A673 (cell line): ENCODE data around the gene FDX1. TPM values are rescaled to one million over a fixed set of nuclear protein-coding genes. Genes with fewer than 3 reads are reported as not detected.

ENCODE experiments used
- BruUV-seq: library from RNA; stranded (reverse); fragments of 400-500 nt; replicated peaks from 2 replicates; lab custom pipeline; 2021; lab: Mats Ljungman, UMichigan
- CTCF ChIA-PET: fragments of 300-600 bp; sonication (Branson Sonifier 250); formaldehyde crosslinking; loops from one replicate; lab custom pipeline; 2022; ENCODE audit warnings: antibody characterized with exemption; lab: Charles Lee
- POLR2A ChIA-PET: fragments of 300-600 bp; sonication (Branson Sonifier 250); formaldehyde crosslinking; loops from one replicate; lab custom pipeline; 2022; ENCODE audit warnings: antibody characterized with exemption; ENCODE audit not compliant: low non-redundant PET; lab: Charles Lee
- DNase-seq: peaks from one replicate; pipeline ENCODE4 v3.0.0-alpha.2; 2015; ENCODE audit warnings: low spot score
- H3K27ac ChIP-seq: fragments of 200-600 bp; sonication (generic); 2 replicates; pipeline ENCODE4 v1.5.1; 2016; ENCODE audit warnings: mixed run types, low read depth, mild to moderate bottlenecking, mixed read lengths, antibody characterized with exemption, low read length; ENCODE audit not compliant: poor library complexity, severe bottlenecking
- H3K27me3 ChIP-seq: fragments of 200-600 bp; sonication (generic); replicated peaks from 2 replicates; pipeline ENCODE4 v1.6.1; 2017; ENCODE audit warnings: mixed run types, low read depth, mild to moderate bottlenecking, mixed read lengths, antibody characterized with exemption, low read length; ENCODE audit not compliant: insufficient read depth, poor library complexity
- H3K36me3 ChIP-seq: fragments of 200-600 bp; sonication (generic); 2 replicates; pipeline ENCODE4 v1.6.1; 2016; ENCODE audit warnings: mixed run types, mild to moderate bottlenecking, mixed read lengths, antibody characterized with exemption, low read length; ENCODE audit not compliant: insufficient read depth, poor library complexity, severe bottlenecking
- H3K4me1 ChIP-seq: fragments of 200-600 bp; sonication (generic); 2 replicates; pipeline ENCODE4 v1.6.1; 2017; ENCODE audit warnings: mixed run types, mild to moderate bottlenecking, mixed read lengths, antibody characterized with exemption, low read length; ENCODE audit not compliant: insufficient read depth, poor library complexity, severe bottlenecking
- H3K4me3 ChIP-seq: fragments of 200-600 bp; sonication (generic); 2 replicates; pipeline ENCODE4 v1.5.1; 2016; ENCODE audit warnings: low read depth, mixed run types, mild to moderate bottlenecking, mixed read lengths, low read length; ENCODE audit not compliant: poor library complexity, severe bottlenecking
- H3K9me3 ChIP-seq: fragments of 200-600 bp; sonication (generic); 2 replicates; pipeline ENCODE4 v1.6.1; 2016; ENCODE audit warnings: mixed run types, low read depth, mild to moderate bottlenecking, mixed read lengths, antibody characterized with exemption, low read length; ENCODE audit not compliant: poor library complexity, severe bottlenecking
- CTCF ChIP-seq: fragments of 300-800, 200-600 bp; sonication (generic); conservative IDR thresholded peaks from 2 replicates; pipeline ENCODE4 v1.5.1; 2017; ENCODE audit warnings: low read depth, mild to moderate bottlenecking, antibody characterized with exemption, low read length, moderate library complexity, mixed read lengths
- EZH2 ChIP-seq: fragments of 200-600 bp; sonication (generic); IDR thresholded peaks from 2 replicates; pipeline ENCODE4 v1.6.1; 2017; ENCODE audit warnings: borderline replicate concordance, low read depth, mild to moderate bottlenecking, mixed read lengths, antibody characterized with exemption, low read length; ENCODE audit not compliant: poor library complexity, severe bottlenecking
- intact Hi-C: fragments of 100-400 bp; cut with micrococcal nuclease; formaldehyde crosslinking; loops from one replicate; pipeline ENCODE4 v1.10.0; 2022; ENCODE audit not compliant: unreplicated experiment
- total RNA-seq: library from RNA; stranded (reverse); gene quantifications from 2 replicates; pipeline ENCODE4 v1.2.3, GENCODE V29; 2021

FDX1 gene
- total RNA-seq, 1 experiment from 2014 or later, result 62.3 TPM

- intact Hi-C loops, result no loop called here
- POLR2A ChIA-PET, result no interaction called here
- Histone ChIP-seq H3K36me3 (no peaks in the 10 kb centered on the region), H3K4me1 (peaks cover 8% of the 10 kb centered on the region), H3K27me3 (no peaks in the 10 kb centered on the region), H3K9me3 (peaks cover 11% of the 10 kb centered on the region), H3K4me3 (no peak overlapping the region), H3K27ac (no peak overlapping the region)
- no peak for TF ChIP-seq EZH2
- TF ChIP-seq CTCF, result no peak
- BruUV-seq, result no TSS peak
- CTCF ChIA-PET, result no interaction called here
- DNase-seq, result no peak
Measured at GRCh38 chr11:110501428-110501827, 71.7 kb downstream of the FDX1 start.

- ChIA-PET CTCF (no interaction called here), POLR2A (no interaction called here)
- intact Hi-C loops, result no loop called here
Measured at GRCh38 chr11:110505528-110506284, 76.0 kb downstream of the FDX1 start.

GRCh38 chr11:110507328-110507727 is 77.6 kb downstream of the FDX1 start:
- POLR2A ChIA-PET, result no interaction called here
- H3K27ac ChIP-seq, result no peak overlapping the region
- no peaks in the 10 kb centered on the region for H3K9me3 ChIP-seq
- CTCF ChIA-PET, result no interaction called here
- TF ChIP-seq EZH2, result no peak
- TF ChIP-seq CTCF, result no peak
- intact Hi-C loops, result no loop called here
- no peak overlapping the region for H3K4me3 ChIP-seq
- no TSS peak for BruUV-seq
- peaks cover 9% of the 10 kb centered on the region for H3K4me1 ChIP-seq
- no peak for DNase-seq
- H3K27me3 ChIP-seq, result no peaks in the 10 kb centered on the region
- H3K36me3 ChIP-seq, result no peaks in the 10 kb centered on the region

More at GRCh38 chr11:110505528-110506284, 76.0 kb downstream of the FDX1 start:
- H3K4me1 ChIP-seq, result no peaks in the 10 kb centered on the region
- no peak overlapping the region for H3K4me3 ChIP-seq
- no peaks in the 10 kb centered on the region for H3K36me3 ChIP-seq
- H3K27ac ChIP-seq, result no peak overlapping the region
- H3K27me3 ChIP-seq, result no peaks in the 10 kb centered on the region
- peaks cover 10% of the 10 kb centered on the region for H3K9me3 ChIP-seq
- TF ChIP-seq EZH2 (no peak), CTCF (no peak)
- DNase-seq, result no peak
- no TSS peak for BruUV-seq
